GM12878 (cell line): ENCODE measurements around the gene POFUT2. TPM values are rescaled to one million over a fixed set of nuclear protein-coding genes. Genes with fewer than 3 reads are reported as not detected.

Experiments
- BHLHE40 ChIP-seq, 2 experiments: fragments of 450-650 bp in 1 of 2; IDR thresholded peaks; 2 replicates each; pipeline ENCODE4 v1.6.1; 2011 to 2017; ENCODE audit warnings: low read depth in 2 of 2, borderline replicate concordance in 1 of 2, improper control_type of control experiment in 1 of 2, low read length in 1 of 2, mild to moderate bottlenecking in 1 of 2
- E2F8 ChIP-seq: fragments of 450-650 bp; IDR thresholded peaks from 2 replicates; pipeline ENCODE4 v1.6.1; 2018; ENCODE audit warnings: mild to moderate bottlenecking, low read depth, moderate library complexity; ENCODE audit not compliant: partially characterized antibody
- JUNB ChIP-seq: IDR thresholded peaks from 2 replicates; pipeline ENCODE4 v1.6.1; 2016; ENCODE audit warnings: antibody characterized with exemption, mild to moderate bottlenecking
- MAX ChIP-seq: IDR thresholded peaks from 2 replicates; pipeline ENCODE4 v1.6.1; 2012; ENCODE audit warnings: low read depth, low read length, improper control_type of control experiment
- NBN ChIP-seq: fragments of 450-650 bp; IDR thresholded peaks from 2 replicates; pipeline ENCODE4 v1.6.1; 2016
- RELB ChIP-seq: fragments of 450-650 bp; IDR thresholded peaks from 2 replicates; pipeline ENCODE4 v1.6.1; 2017; ENCODE audit warnings: low read depth, mild to moderate bottlenecking, moderate library complexity
- RUNX3 ChIP-seq: IDR thresholded peaks from 2 replicates; pipeline ENCODE4 v1.6.1; 2012; ENCODE audit warnings: low read length, inconsistent platforms
- ZNF687 ChIP-seq: fragments of 450-650 bp; IDR thresholded peaks from 2 replicates; pipeline ENCODE4 v1.6.1; 2017; ENCODE audit warnings: mild to moderate bottlenecking, moderate library complexity
- polyA plus RNA-seq, 11 experiments: library from polyadenylated mRNA; depleted of rRNA in 4 of 11; unstranded in 6 of 11; stranded (reverse) in 5 of 11; fragments of >200 nt; fragmentation: Nextera tagmentation in 4 of 11; fragmentation: Illumina TruSeq in 1 of 11; extraction: Ambion mirVana in 4 of 11; extraction: Trizol in 1 of 11; gene quantifications; 1 replicate in 1 of 11; 2 replicates in 10 of 11; pipeline versions ENCODE4 v1.2.1 to v1.2.3, GENCODE V29; 2011 to 2016; ENCODE audit warnings: inconsistent platforms in 2 of 11, missing spikeins in 2 of 11, low read depth in 1 of 11
- total RNA-seq, 4 experiments: library from RNA; depleted of rRNA in 3 of 4; stranded (reverse); fragments of >200 nt in 3 of 4; fragmentation: Illumina TruSeq in 1 of 4; extraction: Trizol in 1 of 4; gene quantifications; 2 replicates each; pipeline versions ENCODE4 v1.2.1 to v1.2.3, GENCODE V29; 2013 to 2021

POFUT2 gene
- total and polyA plus RNA-seq, 10 of the 15 experiments (the other 5 are each of a cell fraction or from before 2014, with no cell fraction given), result 1.2 to 15.1 (median 6.8) TPM

GRCh38 chr21:45301521-45302081, 13.9 kb upstream of the POFUT2 start (continued):
- TF ChIP-seq BHLHE40 (IDR thresholded peaks at IDR 0.05; ENCODE audit: borderline replicate concordance in 1 of 2, low read depth in 2 of 2, low read length in 1 of 2) (no peak), NBN (no peak), RUNX3 (no peak), E2F8 (no peak), MAX (no peak), ZNF687 (no peak), RELB (no peak), JUNB (no peak)
